T-helper 9 cell (primary cell): Measurements from ENCODE around the gene ZBED3.

Experiments used
- DNase-seq: peaks from one replicate; pipeline ENCODE4 v3.0.0-alpha.2; 2020

ZBED3 gene

GRCh38 chr5:77076961-77077828, 9.9 kb downstream of the ZBED3 start:
- peak; percentile 34 for DNase-seq

- no peak for DNase-seq
These were observed 12.3 kb downstream of the ZBED3 start for GRCh38 chr5:77074745-77075144.

GRCh38 chr5:77073667-77074066, 13.4 kb downstream of the ZBED3 start:
- no peak for DNase-seq

- no peak for DNase-seq
These were observed 20.2 kb downstream of the ZBED3 start for GRCh38 chr5:77066823-77067442.

- DNase-seq = no peak
These were observed 20.9 kb downstream of the ZBED3 start for GRCh38 chr5:77066184-77066583.

- no peak for DNase-seq
These were observed 21.8 kb downstream of the ZBED3 start for GRCh38 chr5:77065256-77065655.

- DNase-seq = no peak
These were observed 23.0 kb downstream of the ZBED3 start for GRCh38 chr5:77064040-77064439.

GRCh38 chr5:77046416-77047073, 40.5 kb downstream of the ZBED3 start:
- DNase-seq = no peak

GRCh38 chr5:77035950-77036349, 51.1 kb downstream of the ZBED3 start:
- DNase-seq = no peak

- DNase-seq = no peak
These were observed 53.7 kb downstream of the ZBED3 start for GRCh38 chr5:77033338-77033737.

- no peak for DNase-seq
These were observed 54.5 kb downstream of the ZBED3 start for GRCh38 chr5:77032635-77033034.

- DNase-seq = no peak
These were observed 55.2 kb downstream of the ZBED3 start for GRCh38 chr5:77031891-77032290.

- DNase-seq = peak; percentile 80
These were observed 56.7 kb downstream of the ZBED3 start, which contains the start of gene AGGF1 for GRCh38 chr5:77030097-77031071. Gene AGGF1, plus strand, starts transcription at chr5:77030404. Its CDS starts 363 bp downstream, at chr5:77030767.

- no peak for DNase-seq
These were observed 57.7 kb downstream of the ZBED3 start for GRCh38 chr5:77029376-77029885.

GRCh38 chr5:77028631-77029375, 58.3 kb downstream of the ZBED3 start:
- DNase-seq = no peak

- DNase-seq = no peak
These were observed 62.6 kb downstream of the ZBED3 start for GRCh38 chr5:77024490-77024889.

- no peak for DNase-seq
These were observed 64.3 kb downstream of the ZBED3 start for GRCh38 chr5:77022511-77023417.
